GM23338 (cell line): ENCODE data around the gene SNX2. TPM values are rescaled to one million over a fixed set of nuclear protein-coding genes. Genes with fewer than 3 reads are reported as not detected.

Experiments
- ATAC-seq: fragments of 200-7000 bp; cut with Tn5 transposase; 3 replicates; pipeline ENCODE4 v1.9.1; 2020
- DNase-seq: peaks from one replicate; pipeline ENCODE4 v3.0.0-alpha.2; 2015; ENCODE audit warnings: low spot score
- H2AFZ ChIP-seq: fragments of 200-600 bp; sonication (generic); 2 replicates; pipeline ENCODE4 v1.8.0; 2016; ENCODE audit warnings: antibody characterized with exemption, mild to moderate bottlenecking, moderate library complexity
- H3F3A ChIP-seq: fragments of 200-600 bp; sonication (generic); replicated peaks from 2 replicates; pipeline ENCODE4 v1.8.0; 2017; ENCODE audit warnings: antibody characterized with exemption, mixed run types, low read depth
- H3K27ac ChIP-seq: fragments of 200-600 bp; sonication (generic); 2 replicates; pipeline ENCODE4 v1.6.1; 2016; ENCODE audit warnings: low read depth
- H3K27me3 ChIP-seq: fragments of 200-600 bp; sonication (generic); 2 replicates; pipeline ENCODE4 v1.8.0; 2016; ENCODE audit warnings: mild to moderate bottlenecking, mixed run types, moderate library complexity; ENCODE audit not compliant: insufficient read depth
- H3K36me3 ChIP-seq: fragments of 200-600 bp; sonication (generic); 2 replicates; pipeline ENCODE4 v1.8.0; 2016; ENCODE audit warnings: mild to moderate bottlenecking; ENCODE audit not compliant: insufficient read depth
- H3K4me1 ChIP-seq: fragments of 200-600 bp; sonication (generic); 2 replicates; pipeline ENCODE4 v1.8.0; 2016; ENCODE audit warnings: mild to moderate bottlenecking, moderate library complexity; ENCODE audit not compliant: insufficient read depth
- H3K4me2 ChIP-seq: fragments of 200-600 bp; sonication (generic); 2 replicates; pipeline ENCODE4 v1.7.1; 2017; ENCODE audit warnings: mixed run types
- H3K4me3 ChIP-seq: fragments of 200-600 bp; sonication (generic); 2 replicates; pipeline ENCODE4 v1.6.1; 2016; ENCODE audit warnings: mixed run types
- H3K79me2 ChIP-seq: fragments of 200-600 bp; sonication (generic); replicated peaks from 2 replicates; pipeline ENCODE4 v1.8.0; 2017; ENCODE audit warnings: mild to moderate bottlenecking; ENCODE audit not compliant: insufficient read depth
- H3K9me2 ChIP-seq: fragments of 200-600 bp; sonication (generic); 2 replicates; pipeline ENCODE4 v1.8.0; 2017; ENCODE audit not compliant: insufficient read depth
- H4K20me1 ChIP-seq: fragments of 200-600 bp; sonication (generic); replicated peaks from 2 replicates; pipeline ENCODE4 v1.8.0; 2017; ENCODE audit warnings: mild to moderate bottlenecking; ENCODE audit not compliant: insufficient read depth
- H3K27ac Mint-ChIP-seq: 2 replicates; pipeline ENCODE4 v1.8.0; 2020; ENCODE audit warnings: inconsistent platforms, mild to moderate bottlenecking, moderate library complexity, mixed read lengths
- H3K27me3 Mint-ChIP-seq: 3 replicates; pipeline ENCODE4 v1.8.0; 2022; ENCODE audit warnings: low read depth, mild to moderate bottlenecking, moderate library complexity, mixed read lengths, inconsistent platforms; ENCODE audit not compliant: insufficient read depth, poor library complexity
- H3K36me3 Mint-ChIP-seq: 3 replicates; pipeline ENCODE4 v1.8.0; 2021; ENCODE audit warnings: low read depth, mild to moderate bottlenecking, inconsistent platforms, moderate library complexity, mixed read lengths
- H3K4me1 Mint-ChIP-seq: 3 replicates; pipeline ENCODE4 v1.8.0; 2020; ENCODE audit warnings: mild to moderate bottlenecking, inconsistent platforms, mixed read lengths
- H3K4me3 Mint-ChIP-seq: 3 replicates; pipeline ENCODE4 v1.8.0; 2021; ENCODE audit warnings: moderate library complexity, mild to moderate bottlenecking, inconsistent platforms, mixed read lengths
- H3K9me3 Mint-ChIP-seq: 3 replicates; pipeline ENCODE4 v1.8.0; 2020; ENCODE audit warnings: moderate library complexity, mild to moderate bottlenecking, inconsistent platforms, mixed read lengths
- CREB1 ChIP-seq: fragments of 250-450 bp; sonication (Bioruptor Pico); IDR thresholded peaks from 2 replicates; pipeline ENCODE4 v1.5.0; 2020; ENCODE audit warnings: low read depth, mild to moderate bottlenecking, moderate library complexity
- ETS1 ChIP-seq: IDR thresholded peaks from 2 replicates; pipeline ENCODE4 v1.6.1; 2016; ENCODE audit warnings: antibody characterized with exemption
- EZH2 ChIP-seq: fragments of 200-600 bp; sonication (generic); IDR thresholded peaks from one replicate; pipeline ENCODE4 v1.8.0; 2017; ENCODE audit warnings: antibody characterized with exemption, mild to moderate bottlenecking, low read depth; ENCODE audit not compliant: unreplicated experiment
- EZH2phosphoT487 ChIP-seq: fragments of 200-600 bp; sonication (generic); IDR thresholded peaks from one replicate; pipeline ENCODE4 v1.8.1; 2018; ENCODE audit warnings: antibody characterized with exemption; ENCODE audit not compliant: unreplicated experiment
- JUNB ChIP-seq: IDR thresholded peaks from one replicate; pipeline ENCODE4 v1.6.1; 2016; ENCODE audit warnings: antibody characterized with exemption; ENCODE audit not compliant: unreplicated experiment
- NANOG ChIP-seq: IDR thresholded peaks from 2 replicates; pipeline ENCODE4 v1.6.1; 2016; ENCODE audit warnings: antibody characterized with exemption, borderline replicate concordance
- POLR2AphosphoS5 ChIP-seq: IDR thresholded peaks from 2 replicates; pipeline ENCODE4 v1.6.1; 2016; ENCODE audit warnings: antibody characterized with exemption, low read depth
- REST ChIP-seq: IDR thresholded peaks from one replicate; pipeline ENCODE4 v1.6.1; 2018; ENCODE audit warnings: antibody characterized with exemption; ENCODE audit not compliant: unreplicated experiment
- STAT1 ChIP-seq: IDR thresholded peaks from one replicate; pipeline ENCODE4 v1.6.1; 2016; ENCODE audit warnings: antibody characterized with exemption; ENCODE audit not compliant: unreplicated experiment
- ZNF114 ChIP-seq: fragments of 250-450 bp; sonication (Bioruptor Pico); IDR thresholded peaks from 2 replicates; pipeline ENCODE4 v1.5.0; 2020; ENCODE audit warnings: mild to moderate bottlenecking, moderate library complexity
- ZNF331 ChIP-seq: fragments of 250-450 bp; sonication (Bioruptor Pico); IDR thresholded peaks from 2 replicates; pipeline ENCODE4 v1.5.0; 2020; ENCODE audit warnings: low read depth, mild to moderate bottlenecking, moderate library complexity
- ZNF462 ChIP-seq: fragments of 250-450 bp; sonication (Bioruptor Pico); IDR thresholded peaks from 2 replicates; pipeline ENCODE4 v1.5.0; 2020; ENCODE audit warnings: mild to moderate bottlenecking, moderate library complexity
- polyA plus RNA-seq: library from polyadenylated mRNA; unstranded; fragments of >200 nt; fragmentation: Nextera tagmentation; extraction: Ambion mirVana; gene quantifications from 2 replicates; pipeline ENCODE4 v1.2.1, GENCODE V29; 2016
- total RNA-seq: library from RNA; depleted of rRNA; stranded (reverse); fragments of >200 nt; shearing (Covaris generic); gene quantifications from 2 replicates; pipeline ENCODE4 v1.2.3, GENCODE V29; 2014
- TF ChIP-seq, protein P1 (sequence below), 2 experiments: fragments of 200-600 bp in 1 of 2; sonication (generic) in 1 of 2; conservative IDR thresholded peaks; 2 replicates each; pipeline versions ENCODE4 v1.5.1 to v1.6.1; 2016 to 2017; ENCODE audit warnings: antibody characterized with exemption in 2 of 2, low read depth in 2 of 2, mild to moderate bottlenecking in 2 of 2, moderate library complexity in 1 of 2

Gene SNX2
- total and polyA plus RNA-seq, 2 experiments from 2014 or later, result 50.8 to 67.8 TPM

DNA sequence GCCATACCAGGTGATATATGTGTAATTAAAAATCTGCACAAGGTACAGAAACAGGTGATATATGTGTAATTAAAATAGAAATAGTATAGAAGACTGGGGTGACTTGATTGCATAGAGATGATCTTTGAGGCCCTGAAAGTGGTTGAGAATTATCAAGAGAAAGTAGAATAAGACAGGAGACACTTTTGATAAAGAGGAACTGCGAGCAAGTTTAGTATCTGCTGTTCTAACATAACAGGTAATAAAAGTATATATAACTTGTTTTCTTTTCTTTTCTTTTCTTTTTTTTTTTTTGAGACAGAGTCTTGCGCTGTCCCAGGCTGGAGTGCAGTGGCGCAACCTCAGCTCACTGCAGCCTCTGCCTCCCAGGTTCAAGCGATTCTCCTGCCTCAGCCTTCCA is 5.4 kb downstream of the SNX2 start:
- H3K79me2 ChIP-seq, result peaks cover 97% of the 10 kb centered on the region
- H3K4me3 Mint-ChIP-seq, result no peak overlapping the region
- no peak overlapping the region for H3K4me2 ChIP-seq
- no peak overlapping the region for H2AFZ ChIP-seq
- H3K27ac ChIP-seq, result no peak overlapping the region
- H3K9me2 ChIP-seq, result no peaks in the 10 kb centered on the region
- no peaks in the 10 kb centered on the region for H3F3A ChIP-seq
- no peak overlapping the region for H3K27ac Mint-ChIP-seq
- TF ChIP-seq, protein P1, sequence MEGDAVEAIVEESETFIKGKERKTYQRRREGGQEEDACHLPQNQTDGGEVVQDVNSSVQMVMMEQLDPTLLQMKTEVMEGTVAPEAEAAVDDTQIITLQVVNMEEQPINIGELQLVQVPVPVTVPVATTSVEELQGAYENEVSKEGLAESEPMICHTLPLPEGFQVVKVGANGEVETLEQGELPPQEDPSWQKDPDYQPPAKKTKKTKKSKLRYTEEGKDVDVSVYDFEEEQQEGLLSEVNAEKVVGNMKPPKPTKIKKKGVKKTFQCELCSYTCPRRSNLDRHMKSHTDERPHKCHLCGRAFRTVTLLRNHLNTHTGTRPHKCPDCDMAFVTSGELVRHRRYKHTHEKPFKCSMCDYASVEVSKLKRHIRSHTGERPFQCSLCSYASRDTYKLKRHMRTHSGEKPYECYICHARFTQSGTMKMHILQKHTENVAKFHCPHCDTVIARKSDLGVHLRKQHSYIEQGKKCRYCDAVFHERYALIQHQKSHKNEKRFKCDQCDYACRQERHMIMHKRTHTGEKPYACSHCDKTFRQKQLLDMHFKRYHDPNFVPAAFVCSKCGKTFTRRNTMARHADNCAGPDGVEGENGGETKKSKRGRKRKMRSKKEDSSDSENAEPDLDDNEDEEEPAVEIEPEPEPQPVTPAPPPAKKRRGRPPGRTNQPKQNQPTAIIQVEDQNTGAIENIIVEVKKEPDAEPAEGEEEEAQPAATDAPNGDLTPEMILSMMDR (conservative IDR thresholded peaks at IDR 0.05; ENCODE audit: low read depth in 2 of 2), result no peak
- TF ChIP-seq ZNF331 (CRISPR knock-in tag) (no peak), STAT1 (no peak), POLR2AphosphoS5 (no peak), CREB1 (CRISPR knock-in tag) (no peak), REST (no peak), NANOG (no peak), ETS1 (no peak), ZNF114 (no peak), JUNB (no peak), EZH2 (no peak), ZNF462 (CRISPR knock-in tag) (no peak), EZH2phosphoT487 (no peak)
- H3K27me3 Mint-ChIP-seq, result peaks cover 2% of the 10 kb centered on the region
- no peak for DNase-seq
- H3K27me3 ChIP-seq, result no peaks in the 10 kb centered on the region
- no peak for ATAC-seq
- peaks cover 2% of the 10 kb centered on the region; the same call in 1 of the 2 replicates for H4K20me1 ChIP-seq
- peaks cover 3% of the 10 kb centered on the region for H3K36me3 Mint-ChIP-seq
- peaks cover 3% of the 10 kb centered on the region; the same call in 1 of the 3 replicates for H3K9me3 Mint-ChIP-seq
- no peaks in the 10 kb centered on the region for H3K36me3 ChIP-seq
- peaks cover 9% of the 10 kb centered on the region for H3K4me1 ChIP-seq
- no peak overlapping the region for H3K4me3 ChIP-seq
- H3K4me1 Mint-ChIP-seq, result peaks cover 12% of the 10 kb centered on the region
